SH-SY5Y (cell line): ENCODE measurements around the gene DPY19L2.

Source experiments
- GATA2 ChIP-seq: IDR thresholded peaks from 2 replicates; pipeline ENCODE4 v1.6.1; 2011; ENCODE audit warnings: mild to moderate bottlenecking, low read depth, low read length
- GATA3 ChIP-seq: IDR thresholded peaks from 2 replicates; pipeline ENCODE4 v1.6.1; 2011; ENCODE audit warnings: low read depth, mild to moderate bottlenecking, low read length, moderate library complexity

The DPY19L2 gene

GRCh38 chr12:63668028-63668799 is at the start of gene DPY19L2:
Gene DPY19L2, minus strand, starts transcription at chr12:63668493. Its CDS starts 100 bp downstream, at chr12:63668393.
- TF ChIP-seq GATA2 (no peak), GATA3 (no peak)

- TF ChIP-seq GATA3 (no peak), GATA2 (no peak)
Measured at GRCh38 chr12:63706336-63706735, 38.0 kb upstream of the DPY19L2 start.

- TF ChIP-seq GATA2, result 0 out of 2 replicates have a peak, but pooled peaks have one; percentile 27
- 0 out of 2 replicates have a peak, but pooled peaks have one; percentile 24 for TF ChIP-seq GATA3
Measured at GRCh38 chr12:63643381-63644140, 24.7 kb downstream of the DPY19L2 start.

DNA sequence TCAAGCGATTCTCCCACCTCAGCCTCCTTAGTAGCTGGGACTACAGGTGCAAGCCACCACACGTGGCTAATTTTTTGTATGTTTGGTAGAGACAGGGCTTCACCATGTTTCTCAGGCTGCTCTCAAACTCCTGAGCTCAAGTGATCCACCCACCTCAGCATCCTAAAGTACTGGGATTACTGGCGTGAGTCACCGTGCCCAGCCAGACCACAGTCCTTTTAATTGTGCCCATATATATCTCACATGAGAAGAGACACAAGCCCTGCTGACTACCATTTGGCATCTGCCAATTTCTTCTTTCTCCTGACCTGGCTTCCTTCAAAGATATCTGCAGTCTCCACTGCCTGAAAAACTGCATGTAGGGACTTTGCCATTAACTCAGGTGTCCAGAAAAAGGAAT is 142.5 kb downstream of the DPY19L2 start:
- no peak for TF ChIP-seq GATA2
- no peak for TF ChIP-seq GATA3

DNA sequence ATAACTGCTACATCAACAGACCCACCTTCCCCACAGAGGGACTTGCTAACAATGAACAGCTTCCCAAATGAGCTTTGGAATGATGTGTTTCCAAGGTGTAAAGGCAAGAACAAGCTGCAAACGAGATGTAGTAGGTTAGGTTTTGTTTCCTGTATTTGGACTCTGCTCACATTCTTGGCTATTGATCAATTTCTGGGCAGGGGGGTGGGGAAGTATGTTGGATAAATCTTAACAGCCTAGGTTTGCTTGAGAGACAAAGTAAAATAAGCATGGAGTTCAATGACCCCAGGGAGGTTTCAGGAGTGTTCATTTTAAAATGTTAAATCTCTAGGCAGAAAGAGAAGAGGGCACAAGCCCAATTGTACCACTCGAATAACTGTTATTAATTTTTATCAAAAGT is 146.6 kb downstream of the DPY19L2 start:
- TF ChIP-seq GATA3 (no peak), GATA2 (no peak)
